A673 (cell line): Measurements from ENCODE around the gene TNFRSF18.

Experiments used
- CTCF ChIP-seq: fragments of 300-800, 200-600 bp; sonication (generic); conservative IDR thresholded peaks from 2 replicates; pipeline ENCODE4 v1.5.1; 2017; ENCODE audit warnings: low read depth, mild to moderate bottlenecking, antibody characterized with exemption, low read length, moderate library complexity, mixed read lengths
- EZH2 ChIP-seq: fragments of 200-600 bp; sonication (generic); IDR thresholded peaks from 2 replicates; pipeline ENCODE4 v1.6.1; 2017; ENCODE audit warnings: borderline replicate concordance, low read depth, mild to moderate bottlenecking, mixed read lengths, antibody characterized with exemption, low read length; ENCODE audit not compliant: poor library complexity, severe bottlenecking

- TF ChIP-seq CTCF: no peak
- TF ChIP-seq EZH2: no peak
Observed at GRCh38 chr1:1246577-1247340, 40.4 kb upstream of the TNFRSF18 start, which contains the start of gene C1QTNF12.
